Karpas-422 (cell line): ENCODE results near the gene HSPA9. TPM values are rescaled to one million over a fixed set of nuclear protein-coding genes. Genes with fewer than 3 reads are reported as not detected.

ENCODE experiments used
- DNase-seq: peaks from one replicate; pipeline ENCODE4 v3.0.0-alpha.2; 2015
- H2AFZ ChIP-seq: fragments of 200-600 bp; sonication (generic); 2 replicates; pipeline ENCODE4 v1.6.1; 2014; ENCODE audit warnings: antibody characterized with exemption, low read length, mixed read lengths
- H3K27ac ChIP-seq: fragments of 200-600 bp; sonication (generic); 2 replicates; pipeline ENCODE4 v1.5.1; 2014; ENCODE audit warnings: mild to moderate bottlenecking, low read length, moderate library complexity
- H3K27me3 ChIP-seq: fragments of 200-600 bp; sonication (generic); 2 replicates; pipeline ENCODE4 v1.6.1; 2014; ENCODE audit warnings: low read length, mixed read lengths
- H3K36me3 ChIP-seq: fragments of 200-600 bp; sonication (generic); 2 replicates; pipeline ENCODE4 v1.6.1; 2014; ENCODE audit warnings: low read length, mixed read lengths; ENCODE audit not compliant: insufficient read depth
- H3K4me1 ChIP-seq: fragments of 200-600 bp; sonication (generic); 2 replicates; pipeline ENCODE4 v1.6.1; 2014; ENCODE audit warnings: mild to moderate bottlenecking, low read length, mixed read lengths
- H3K4me2 ChIP-seq: fragments of 200-600 bp; sonication (generic); 2 replicates; pipeline ENCODE4 v1.6.1; 2014; ENCODE audit warnings: low read length, low read depth, mild to moderate bottlenecking; ENCODE audit not compliant: poor library complexity, severe bottlenecking
- H3K4me3 ChIP-seq: fragments of 200-600 bp; sonication (generic); 2 replicates; pipeline ENCODE4 v1.5.1; 2014; ENCODE audit warnings: mild to moderate bottlenecking, antibody characterized with exemption, low read length, mixed read lengths
- H3K79me2 ChIP-seq: fragments of 200-600 bp; sonication (generic); 2 replicates; pipeline ENCODE4 v1.6.1; 2014; ENCODE audit warnings: mild to moderate bottlenecking, low read length, mixed read lengths
- H3K9ac ChIP-seq: fragments of 200-600 bp; sonication (generic); 2 replicates; pipeline ENCODE4 v1.6.0; 2014; ENCODE audit warnings: low read length
- H3K9me2 ChIP-seq: fragments of 200-600 bp; sonication (generic), shearing (Covaris generic); replicated peaks from 2 replicates; pipeline ENCODE4 v1.6.0; 2014; ENCODE audit warnings: mild to moderate bottlenecking, low read length, moderate library complexity; ENCODE audit not compliant: insufficient read depth
- H3K9me3 ChIP-seq: fragments of 300-700, 200-600 bp; sonication (generic); 2 replicates; pipeline ENCODE4 v1.6.1; 2014; ENCODE audit warnings: low read length, mixed read lengths
- H4K20me1 ChIP-seq: fragments of 200-600 bp; sonication (generic); 2 replicates; pipeline ENCODE4 v1.6.1; 2014; ENCODE audit warnings: mild to moderate bottlenecking, antibody characterized with exemption, low read length, low read depth; ENCODE audit not compliant: insufficient read depth
- total RNA-seq: library from RNA; depleted of rRNA; stranded (reverse); fragments of >200 nt; shearing (Covaris generic); gene quantifications from 2 replicates; pipeline ENCODE4 v1.2.3, GENCODE V29; 2014; ENCODE audit warnings: low replicate concordance

Gene HSPA9
- total RNA-seq, 1 experiment from 2014 or later = 269 TPM

DNA sequence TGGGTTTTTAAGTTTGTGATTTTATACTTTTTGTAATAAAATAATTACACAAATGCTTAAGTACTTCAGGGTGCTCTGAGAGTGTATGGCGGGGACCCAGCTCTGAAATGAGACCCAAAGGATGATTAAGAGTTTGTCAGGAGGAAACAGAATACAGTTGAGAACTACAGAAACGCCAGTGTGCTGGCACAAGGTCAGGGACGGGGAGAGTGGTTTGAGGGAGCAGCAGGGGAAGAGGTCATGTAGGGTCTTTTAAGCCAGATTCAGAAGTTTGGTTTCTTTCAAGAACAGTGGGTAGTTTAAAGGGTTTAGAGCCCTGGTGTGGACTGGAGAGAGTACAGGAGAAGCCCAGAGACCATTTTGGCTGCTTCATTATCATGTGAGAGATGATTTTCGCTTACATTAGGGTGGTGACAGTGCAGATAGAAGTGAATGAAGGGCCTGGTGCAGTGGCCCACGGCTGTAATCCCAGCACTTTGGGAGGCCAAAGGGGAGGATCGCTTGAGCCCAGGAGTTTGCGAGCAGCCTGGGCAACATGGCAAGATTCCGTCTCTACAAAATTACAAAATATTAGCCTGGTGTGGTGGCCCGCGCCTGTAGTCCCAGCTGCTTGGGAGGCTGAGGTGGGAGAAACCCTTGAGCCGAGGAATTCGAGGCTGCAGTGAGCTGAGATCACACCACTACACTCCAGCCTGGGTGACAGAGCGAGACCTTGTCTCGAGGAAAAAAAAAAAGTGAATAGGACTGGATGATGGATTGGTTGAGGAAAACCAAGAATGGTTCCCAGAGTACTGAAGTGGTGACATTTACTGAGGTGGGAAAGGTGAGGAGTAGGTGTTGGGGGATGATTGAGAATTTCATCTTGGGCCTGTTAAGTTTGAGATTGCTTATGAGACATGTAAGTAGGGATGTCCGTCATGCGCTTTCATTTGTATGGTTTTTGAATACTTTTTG, 30.7 kb downstream of the HSPA9 start:
- peak overlapping the region; percentile 96 for H3K9ac ChIP-seq
- no peaks in the 10 kb centered on the region for H3K9me2 ChIP-seq
- peak overlapping the region; percentile 91 for H3K4me2 ChIP-seq
- no peaks in the 10 kb centered on the region for H3K9me3 ChIP-seq
- H3K4me3 ChIP-seq = peak overlapping the region; percentile 97
- peaks cover 27% of the 10 kb centered on the region for H4K20me1 ChIP-seq
- peak; percentile 66 for DNase-seq
- H2AFZ ChIP-seq = no peak overlapping the region
- no peaks in the 10 kb centered on the region for H3K27me3 ChIP-seq
- H3K4me1 ChIP-seq = peaks cover 42% of the 10 kb centered on the region
- H3K36me3 ChIP-seq = peaks cover 23% of the 10 kb centered on the region
- peak overlapping the region; percentile 72 for H3K27ac ChIP-seq
- peaks cover 95% of the 10 kb centered on the region for H3K79me2 ChIP-seq

DNA sequence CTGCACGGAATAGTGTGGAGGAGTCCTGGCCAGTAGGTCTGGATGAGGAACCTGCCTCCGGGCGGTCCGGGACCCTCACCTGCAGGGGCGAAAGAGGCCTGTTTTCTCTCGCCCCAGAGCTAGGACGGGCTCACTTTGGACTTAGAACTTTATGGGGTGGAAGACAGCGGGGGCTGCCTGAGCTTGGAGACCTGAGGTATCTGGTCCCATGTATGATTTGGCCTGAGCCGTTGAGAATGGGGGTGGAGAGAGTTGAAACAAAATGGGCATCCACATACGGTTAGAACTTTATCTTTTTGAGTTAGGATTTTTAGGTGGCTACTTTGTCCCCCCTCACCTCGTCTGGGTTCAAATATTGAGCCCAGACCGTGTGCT, 31.5 kb downstream of the HSPA9 start:
- H3K4me3 ChIP-seq = peak overlapping the region; percentile 97
- H3K79me2 ChIP-seq = peaks cover 95% of the 10 kb centered on the region
- H3K4me2 ChIP-seq = peak overlapping the region; percentile 91
- H3K27ac ChIP-seq = peak overlapping the region; percentile 72
- H3K27me3 ChIP-seq = no peaks in the 10 kb centered on the region
- peaks cover 33% of the 10 kb centered on the region for H4K20me1 ChIP-seq
- DNase-seq = no peak
- H3K36me3 ChIP-seq = peaks cover 30% of the 10 kb centered on the region
- H3K9me2 ChIP-seq = no peaks in the 10 kb centered on the region
- peak overlapping the region; percentile 96 for H3K9ac ChIP-seq
- no peaks in the 10 kb centered on the region for H3K9me3 ChIP-seq
- H3K4me1 ChIP-seq = peaks cover 49% of the 10 kb centered on the region
- H2AFZ ChIP-seq = peak overlapping the region; percentile 65; the same call in 1 of the 2 replicates

- peaks cover 95% of the 10 kb centered on the region for H3K79me2 ChIP-seq
- H3K4me3 ChIP-seq = peak within 1 kb of the TSS; percentile 97
- H3K27me3 ChIP-seq = no peaks in the 10 kb centered on the region
- peak within 1 kb of the TSS; percentile 72 for H3K27ac ChIP-seq
- peak within 1 kb of the TSS; percentile 65; the same call in 1 of the 2 replicates for H2AFZ ChIP-seq
- no peaks in the 10 kb centered on the region for H3K9me2 ChIP-seq
- peak within 1 kb of the TSS; percentile 91 for H3K4me2 ChIP-seq
- peaks cover 35% of the 10 kb centered on the region for H3K36me3 ChIP-seq
- H3K9me3 ChIP-seq = no peaks in the 10 kb centered on the region
- H4K20me1 ChIP-seq = peaks cover 39% of the 10 kb centered on the region
- H3K4me1 ChIP-seq = peaks cover 49% of the 10 kb centered on the region
- peak within 1 kb of the TSS; percentile 99 for H3K9ac ChIP-seq
- peak; percentile 99 for DNase-seq
Observed at GRCh38 chr5:138542956-138543729, 32.1 kb downstream of the HSPA9 start, which contains the start of gene ETF1. TSS of gene ETF1 (minus strand) at chr5:138543236. CDS start at chr5:138542918, 318 bp downstream.

DNA sequence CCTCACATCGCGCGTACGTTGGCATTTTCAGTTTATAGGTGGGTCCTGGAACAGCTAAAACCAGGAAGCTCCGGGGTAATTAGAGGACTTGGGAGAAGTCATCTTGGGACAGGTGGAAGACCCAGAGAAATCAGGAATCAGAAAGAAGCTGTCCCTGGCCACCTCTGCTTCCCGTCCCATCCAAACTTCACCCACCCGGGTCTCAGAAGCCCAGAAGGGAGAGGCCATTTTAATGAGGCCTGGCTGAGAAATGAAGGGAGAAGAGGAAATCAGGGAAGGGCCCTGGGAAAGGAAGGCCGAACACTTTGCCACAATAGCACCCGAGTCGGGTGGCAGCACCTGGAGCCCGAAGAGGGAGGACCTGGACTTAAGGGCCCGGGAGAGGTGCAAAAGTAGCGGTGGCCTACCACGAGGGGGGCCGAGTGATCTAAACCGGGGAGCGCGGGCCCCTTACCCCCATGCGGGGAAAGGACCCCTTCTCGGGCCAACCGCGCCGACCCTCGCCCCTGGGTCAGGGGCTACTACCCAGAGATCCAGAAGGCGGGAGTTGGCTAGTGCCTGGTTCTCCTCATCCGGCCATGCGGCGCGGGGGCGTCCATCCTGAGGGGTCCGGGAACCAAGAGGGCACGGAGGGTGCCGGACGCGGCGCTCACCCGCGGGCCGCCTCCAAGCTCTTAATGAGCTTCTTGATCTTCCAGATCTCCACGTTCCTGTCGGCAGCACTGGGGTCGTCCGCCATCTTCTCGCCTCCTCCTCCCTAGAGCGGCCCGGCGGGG, 32.8 kb downstream of the HSPA9 start:
- Histone ChIP-seq H3K27me3 (no peaks in the 10 kb centered on the region), H3K27ac (peak overlapping the region; percentile 62), H3K4me1 (peaks cover 49% of the 10 kb centered on the region), H3K9me3 (no peaks in the 10 kb centered on the region), H3K9me2 (no peaks in the 10 kb centered on the region), H3K4me3 (peak overlapping the region; percentile 92), H3K4me2 (peak overlapping the region; percentile 85), H3K79me2 (peaks cover 92% of the 10 kb centered on the region), H3K9ac (peak overlapping the region; percentile 99), H2AFZ (no peak overlapping the region), H3K36me3 (peaks cover 35% of the 10 kb centered on the region), H4K20me1 (peaks cover 40% of the 10 kb centered on the region)
- peak; percentile 58 for DNase-seq

- H3K36me3 ChIP-seq = peaks cover 35% of the 10 kb centered on the region
- no peak overlapping the region for H2AFZ ChIP-seq
- H3K4me1 ChIP-seq = peaks cover 49% of the 10 kb centered on the region
- H3K27ac ChIP-seq = peak overlapping the region; percentile 62
- peak overlapping the region; percentile 85 for H3K4me2 ChIP-seq
- peak overlapping the region; percentile 92 for H3K4me3 ChIP-seq
- peaks cover 92% of the 10 kb centered on the region for H3K79me2 ChIP-seq
- no peaks in the 10 kb centered on the region for H3K9me2 ChIP-seq
- peaks cover 45% of the 10 kb centered on the region for H4K20me1 ChIP-seq
- H3K9ac ChIP-seq = peak overlapping the region; percentile 99
- H3K9me3 ChIP-seq = no peaks in the 10 kb centered on the region
- DNase-seq = no peak
- no peaks in the 10 kb centered on the region for H3K27me3 ChIP-seq
Observed at GRCh38 chr5:138541511-138542179, 33.6 kb downstream of the HSPA9 start.

GRCh38 chr5:138539791-138540190, 35.4 kb downstream of the HSPA9 start:
- peak overlapping the region; percentile 39 for H3K27ac ChIP-seq
- H3K9me2 ChIP-seq = no peaks in the 10 kb centered on the region
- peak overlapping the region; percentile 85 for H3K4me2 ChIP-seq
- peak overlapping the region; percentile 92; the same call in 1 of the 2 replicates for H3K4me3 ChIP-seq
- H2AFZ ChIP-seq = no peak overlapping the region
- no peaks in the 10 kb centered on the region for H3K27me3 ChIP-seq
- H3K9me3 ChIP-seq = no peaks in the 10 kb centered on the region
- H3K79me2 ChIP-seq = peaks cover 93% of the 10 kb centered on the region
- H3K36me3 ChIP-seq = peaks cover 41% of the 10 kb centered on the region
- H4K20me1 ChIP-seq = peaks cover 48% of the 10 kb centered on the region
- DNase-seq = no peak
- peaks cover 35% of the 10 kb centered on the region for H3K4me1 ChIP-seq
- H3K9ac ChIP-seq = no peak overlapping the region

- Histone ChIP-seq H3K79me2 (peaks cover 93% of the 10 kb centered on the region), H3K4me1 (peaks cover 35% of the 10 kb centered on the region), H3K4me3 (no peak overlapping the region), H3K9me3 (no peaks in the 10 kb centered on the region), H3K9ac (no peak overlapping the region), H2AFZ (no peak overlapping the region), H3K4me2 (no peak overlapping the region), H3K9me2 (no peaks in the 10 kb centered on the region), H3K36me3 (peaks cover 48% of the 10 kb centered on the region), H3K27me3 (no peaks in the 10 kb centered on the region), H4K20me1 (peaks cover 55% of the 10 kb centered on the region), H3K27ac (peak overlapping the region; percentile 39)
- no peak for DNase-seq
Observed at GRCh38 chr5:138538943-138539627, 36.1 kb downstream of the HSPA9 start.
